ENCODE results near the gene DOCK1. TPM values are rescaled to one million over a fixed set of nuclear protein-coding genes. Genes with fewer than 3 reads are reported as not detected.

Gene DOCK1
- total RNA-seq, 3 donors from 2014 or later: 50.4 to 101 (median 69.2) TPM

- no peaks in the 10 kb centered on the region for H3K36me3 ChIP-seq
Observed at GRCh38 chr10:127055263-127055662, 150.0 kb downstream of the DOCK1 start.

GRCh38 chr10:127059314-127059713 lies 154.1 kb downstream of the DOCK1 start:
- no peak overlapping the region for H3K4me3 ChIP-seq
- H3K27me3 ChIP-seq: no peaks in the 10 kb centered on the region
- peaks cover 0 to 25% of the 10 kb centered on the region in 2 donors for H3K9me3 ChIP-seq
- no peak for DNase-seq (ENCODE audit: low spot score in 2 of 2)
- no peaks in the 10 kb centered on the region for H3K36me3 ChIP-seq
- intact Hi-C loops (cut with DNase I; ENCODE audit: low total_unique reads): no loop called here
- H3K4me1 ChIP-seq: no peaks in the 10 kb centered on the region
- TF ChIP-seq POLR2AphosphoS5 (IDR thresholded peaks at IDR 0.05): no peak
- TF ChIP-seq CTCF (IDR thresholded peaks at IDR 0.05): no peak
- TF ChIP-seq POLR2A (IDR thresholded peaks at IDR 0.05): no peak
- H3K27ac ChIP-seq: no peak overlapping the region

More at GRCh38 chr10:127055263-127055662, 150.0 kb downstream of the DOCK1 start:
- no peak overlapping the region for H3K27ac ChIP-seq
- intact Hi-C loops (cut with DNase I; ENCODE audit: low total_unique reads): no loop called here
- peaks cover 0 to 25% of the 10 kb centered on the region in 2 donors for H3K9me3 ChIP-seq
- TF ChIP-seq POLR2A (IDR thresholded peaks at IDR 0.05) (no peak), CTCF (IDR thresholded peaks at IDR 0.05) (no peak), POLR2AphosphoS5 (IDR thresholded peaks at IDR 0.05) (no peak)
- DNase-seq (ENCODE audit: low spot score in 2 of 2): no peak
- H3K27me3 ChIP-seq: no peaks in the 10 kb centered on the region
- H3K4me3 ChIP-seq: no peak overlapping the region
- no peaks in the 10 kb centered on the region for H3K4me1 ChIP-seq

DNA sequence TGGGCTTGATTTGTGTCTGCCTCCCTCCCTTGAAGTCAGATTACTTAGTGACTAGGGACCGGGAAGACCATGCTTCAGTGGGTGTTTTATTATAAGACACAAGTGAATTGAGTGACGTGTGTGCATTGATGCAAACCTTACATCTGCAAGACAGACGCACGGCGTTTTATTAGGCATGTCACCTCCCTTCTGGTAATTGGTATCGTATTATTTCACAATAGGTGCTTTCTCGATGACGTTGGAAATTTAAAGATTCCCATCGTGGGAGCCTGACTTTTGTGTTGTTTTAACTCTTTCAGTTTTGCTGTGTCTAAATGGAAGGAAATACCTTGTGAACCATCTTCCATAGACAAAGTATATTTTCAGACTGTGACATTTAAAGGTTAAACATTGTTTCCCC lies 158.5 kb downstream of the DOCK1 start:
- no peak for DNase-seq (ENCODE audit: low spot score in 2 of 2)
- H3K9me3 ChIP-seq: peaks cover 0 to 12% of the 10 kb centered on the region in 2 donors
- no peaks in the 10 kb centered on the region for H3K4me1 ChIP-seq
- H3K27me3 ChIP-seq: no peaks in the 10 kb centered on the region
- H3K27ac ChIP-seq: no peak overlapping the region
- H3K4me3 ChIP-seq: no peak overlapping the region
- intact Hi-C loops (cut with DNase I; ENCODE audit: low total_unique reads): no loop called here
- no peak for TF ChIP-seq POLR2AphosphoS5 (IDR thresholded peaks at IDR 0.05)
- TF ChIP-seq CTCF (IDR thresholded peaks at IDR 0.05): no peak
- TF ChIP-seq POLR2A (IDR thresholded peaks at IDR 0.05): no peak
- no peaks in the 10 kb centered on the region for H3K36me3 ChIP-seq

GRCh38 chr10:127064474-127064873 lies 159.2 kb downstream of the DOCK1 start:
- Histone ChIP-seq H3K36me3 (no peaks in the 10 kb centered on the region), H3K9me3 (peaks cover 0 to 5% of the 10 kb centered on the region in 2 donors), H3K4me1 (no peaks in the 10 kb centered on the region), H3K27me3 (no peaks in the 10 kb centered on the region), H3K27ac (no peak overlapping the region), H3K4me3 (no peak overlapping the region)
- TF ChIP-seq POLR2AphosphoS5 (IDR thresholded peaks at IDR 0.05) (no peak), POLR2A (IDR thresholded peaks at IDR 0.05) (no peak), CTCF (IDR thresholded peaks at IDR 0.05) (no peak)
- intact Hi-C loops (cut with DNase I; ENCODE audit: low total_unique reads): no loop called here
- no peak for DNase-seq (ENCODE audit: low spot score in 2 of 2)

- Histone ChIP-seq H3K27me3 (no peaks in the 10 kb centered on the region), H3K36me3 (no peaks in the 10 kb centered on the region)
- intact Hi-C loops (cut with DNase I; ENCODE audit: low total_unique reads): no loop called here
Observed at GRCh38 chr10:127067542-127068194, 162.4 kb downstream of the DOCK1 start.

More at GRCh38 chr10:127067542-127068194, 162.4 kb downstream of the DOCK1 start:
- no peak for DNase-seq (ENCODE audit: low spot score in 2 of 2)
- H3K4me3 ChIP-seq: no peak overlapping the region
- no peaks in the 10 kb centered on the region for H3K9me3 ChIP-seq
- TF ChIP-seq POLR2A (IDR thresholded peaks at IDR 0.05) (no peak), POLR2AphosphoS5 (IDR thresholded peaks at IDR 0.05) (no peak), CTCF (IDR thresholded peaks at IDR 0.05) (no peak)
- H3K27ac ChIP-seq: no peak overlapping the region
- no peaks in the 10 kb centered on the region for H3K4me1 ChIP-seq

All from breast epithelium (tissue), 4 donors.